Coronary artery (tissue), 2 donors: ENCODE measurements around the gene SLC29A4.
"Not testable (repeated sequence)": the region's sequence is repeated elsewhere in the genome, so short reads cannot be mapped to it uniquely, and the experiment has no call there.

Experiments used
- DNase-seq: peaks from one replicate; pipeline ENCODE4 v3.0.0-alpha.2; 2017; ENCODE audit warnings: low spot score
- H3K27ac ChIP-seq, 2 donors: fragments of 200-600 bp; sonication (generic); one replicate each; pipeline ENCODE4 v1.5.1; 2016 to 2019
- H3K4me3 ChIP-seq: fragments of 200-600 bp; sonication (generic); 2 replicates; pipeline ENCODE4 v1.5.1; 2016; ENCODE audit warnings: mild to moderate bottlenecking, moderate library complexity
- CTCF ChIP-seq: fragments of 200-600 bp; sonication (generic); IDR thresholded peaks from one replicate; pipeline ENCODE4 v1.5.1; 2019; ENCODE audit warnings: antibody characterized with exemption

The SLC29A4 gene

GRCh38 chr7:5274441-5274840 is 8.3 kb upstream of the SLC29A4 start:
- Histone ChIP-seq H3K4me3 (no peak overlapping the region), H3K27ac (no peak overlapping the region)
- TF ChIP-seq CTCF: no peak
- no peak for DNase-seq

- not testable (repeated sequence) for H3K27ac ChIP-seq, H3K4me3 ChIP-seq, DNase-seq
Observed at GRCh38 chr7:5274985-5275431, 7.7 kb upstream of the SLC29A4 start.

GRCh38 chr7:5275510-5275909 is 7.2 kb upstream of the SLC29A4 start:
- DNase-seq, H3K27ac ChIP-seq, H3K4me3 ChIP-seq: not testable (repeated sequence)

- not testable (repeated sequence) for H3K27ac ChIP-seq, H3K4me3 ChIP-seq, DNase-seq
Observed at GRCh38 chr7:5276123-5276522, 6.6 kb upstream of the SLC29A4 start.

- Histone ChIP-seq H3K4me3 (no peak overlapping the region), H3K27ac (no peak overlapping the region)
- TF ChIP-seq CTCF: no peak
- DNase-seq: no peak
Observed at GRCh38 chr7:5276611-5277010, 6.1 kb upstream of the SLC29A4 start.

GRCh38 chr7:5278766-5279165 is 4.0 kb upstream of the SLC29A4 start:
- no peak for DNase-seq
- no peak overlapping the region for H3K4me3 ChIP-seq
- TF ChIP-seq CTCF: no peak
- no peak overlapping the region for H3K27ac ChIP-seq

- DNase-seq: no peak
- Histone ChIP-seq H3K27ac (no peak overlapping the region), H3K4me3 (no peak overlapping the region)
- TF ChIP-seq CTCF: no peak
Observed at GRCh38 chr7:5279734-5280133, 3.0 kb upstream of the SLC29A4 start.

GRCh38 chr7:5281598-5282500 is 894 bp upstream of the SLC29A4 start:
- H3K4me3 ChIP-seq, DNase-seq, H3K27ac ChIP-seq: not testable (repeated sequence)

- no peak for DNase-seq
- no peak overlapping the region for H3K27ac ChIP-seq
Observed at GRCh38 chr7:5283421-5284303, 919 bp downstream of the SLC29A4 start.

More at GRCh38 chr7:5283421-5284303, 919 bp downstream of the SLC29A4 start:
- H3K4me3 ChIP-seq: peak overlapping the region; percentile 75
- no peak for TF ChIP-seq CTCF
